ENCODE results near the gene KDM3B.

Gene KDM3B

DNA sequence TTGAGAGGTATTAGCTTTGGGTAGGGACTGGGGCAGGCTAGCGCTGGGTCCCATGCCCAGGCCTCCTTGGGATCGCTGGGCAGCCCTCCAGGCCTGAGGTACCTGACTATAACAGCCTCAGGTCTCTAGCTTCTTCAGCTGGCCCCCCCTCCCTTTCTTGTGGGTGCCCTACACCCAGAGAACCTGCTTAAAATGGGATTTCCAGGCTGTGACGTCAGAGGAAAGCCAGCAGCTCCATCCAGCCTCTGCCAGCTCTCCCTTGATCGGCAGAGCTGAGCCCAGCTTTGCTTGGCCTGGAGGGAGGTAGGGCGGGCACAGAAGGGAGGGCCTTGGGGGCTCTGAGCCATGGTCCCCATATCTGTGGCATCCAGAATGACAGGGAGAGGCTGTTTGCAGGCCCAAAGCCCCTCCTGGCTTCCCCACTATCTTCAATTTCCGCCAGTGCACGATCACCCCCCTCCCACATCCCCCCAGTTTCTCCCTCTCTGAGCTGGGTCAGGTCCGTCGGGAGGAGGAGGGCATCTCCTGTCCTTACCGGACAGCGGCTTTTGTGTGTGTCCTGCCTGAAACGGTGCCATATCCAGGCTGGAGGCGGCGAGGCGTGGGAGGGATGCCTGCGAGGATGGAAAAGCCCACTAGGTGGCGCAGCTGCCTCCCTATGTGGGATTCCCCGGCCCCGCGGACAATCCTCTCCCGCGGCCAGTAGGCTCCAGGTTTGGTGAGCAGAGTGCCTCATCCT lies 97.2 kb downstream of the KDM3B start:
- in situ Hi-C loops (cut with HindIII; ENCODE audit: low sequenced_read_pairs): no loop called here

- in situ Hi-C loops (cut with HindIII; ENCODE audit: low sequenced_read_pairs): no loop called here
These were observed 98.5 kb downstream of the KDM3B start for GRCh38 chr5:138450971-138451370.

GRCh38 chr5:138452720-138453119 lies 100.2 kb downstream of the KDM3B start:
- in situ Hi-C loops (cut with HindIII; ENCODE audit: low sequenced_read_pairs): no loop called here

DNA sequence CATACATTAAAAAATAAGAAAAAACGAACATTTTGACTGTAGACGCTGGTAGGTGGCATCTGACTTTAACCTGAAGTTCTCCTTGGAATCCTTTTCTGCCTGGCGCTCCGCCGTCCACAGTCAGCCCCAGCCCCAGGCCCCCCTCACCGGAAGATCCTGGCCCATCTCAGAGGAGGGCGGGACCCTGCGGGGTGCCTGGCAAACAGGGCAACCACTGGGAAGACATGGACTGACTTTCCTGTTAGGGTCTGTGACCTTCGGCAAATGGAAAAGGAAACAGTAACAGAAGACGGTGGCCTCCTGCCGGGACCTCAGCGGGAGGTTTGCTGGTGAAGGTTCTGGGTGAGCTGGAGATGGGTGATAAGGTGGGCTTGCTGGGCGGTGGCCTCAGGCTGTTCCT lies 101.1 kb downstream of the KDM3B start:
- in situ Hi-C loops (cut with HindIII; ENCODE audit: low sequenced_read_pairs): no loop called here

- in situ Hi-C loops (cut with HindIII; ENCODE audit: low sequenced_read_pairs): no loop called here
These were observed 101.6 kb downstream of the KDM3B start for GRCh38 chr5:138454121-138454520.

GRCh38 chr5:138455232-138455930 lies 102.9 kb downstream of the KDM3B start:
- in situ Hi-C loops (cut with HindIII; ENCODE audit: low sequenced_read_pairs): no loop called here

GRCh38 chr5:138457531-138458275 lies 105.2 kb downstream of the KDM3B start:
- in situ Hi-C loops (cut with HindIII; ENCODE audit: low sequenced_read_pairs): no loop called here

DNA sequence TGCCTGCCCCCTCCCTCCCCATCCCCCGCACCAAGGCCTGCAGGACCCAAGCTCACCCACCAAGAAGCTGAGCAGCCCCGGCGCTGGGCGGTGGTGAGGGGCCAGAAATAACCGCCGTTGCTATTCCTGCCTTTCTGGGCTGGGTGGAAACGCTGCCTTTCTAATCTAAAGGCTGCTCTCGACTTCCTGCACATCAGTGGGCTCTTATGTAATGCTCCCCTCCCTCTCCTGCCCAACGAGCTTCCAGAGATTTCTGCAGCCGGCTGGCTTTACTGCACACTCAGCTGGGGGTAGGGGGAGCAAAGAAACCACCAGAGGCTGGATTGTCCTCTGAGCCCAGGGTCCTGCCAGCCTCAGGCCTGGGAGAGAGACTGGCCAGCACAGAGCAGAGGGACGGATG lies 105.9 kb downstream of the KDM3B start:
- in situ Hi-C loops (cut with HindIII; ENCODE audit: low sequenced_read_pairs): no loop called here

GRCh38 chr5:138458856-138459255 lies 106.4 kb downstream of the KDM3B start:
- in situ Hi-C loops (cut with HindIII; ENCODE audit: low sequenced_read_pairs): no loop called here

DNA sequence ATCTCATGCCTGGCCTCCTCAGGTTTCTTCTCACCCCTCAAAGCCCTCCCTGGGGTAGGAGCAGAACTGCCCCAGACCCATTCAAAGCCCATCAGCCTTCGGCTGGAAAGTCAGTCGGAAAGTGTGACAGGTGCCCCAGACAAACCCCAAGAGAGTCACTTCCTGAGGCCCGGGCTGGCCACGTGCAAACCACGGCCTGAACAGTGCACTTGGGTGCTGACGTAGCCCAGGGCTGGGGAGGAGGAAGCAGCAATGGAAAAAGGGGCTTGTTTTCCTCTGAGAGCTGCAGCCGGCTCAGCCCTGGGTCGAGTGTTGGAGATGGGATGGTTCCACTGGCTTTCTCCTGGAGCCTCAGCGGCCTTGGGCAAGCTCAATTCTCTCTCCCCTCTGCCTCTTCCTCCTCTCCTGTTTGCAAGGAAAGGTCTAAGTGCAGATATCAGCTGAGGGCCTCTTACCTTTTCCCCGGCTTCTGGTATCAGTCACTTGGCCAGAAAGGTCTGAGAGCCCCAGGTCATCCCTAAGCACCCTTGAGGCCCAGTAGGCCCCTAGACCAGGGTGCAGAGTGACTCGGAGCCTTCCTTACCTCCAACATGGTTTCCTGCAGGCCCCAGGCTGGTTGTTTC lies 106.9 kb downstream of the KDM3B start:
- in situ Hi-C loops (cut with HindIII; ENCODE audit: low sequenced_read_pairs): no loop called here

GRCh38 chr5:138460032-138460693 lies 107.7 kb downstream of the KDM3B start:
- in situ Hi-C loops (cut with HindIII; ENCODE audit: low sequenced_read_pairs): no loop called here

DNA sequence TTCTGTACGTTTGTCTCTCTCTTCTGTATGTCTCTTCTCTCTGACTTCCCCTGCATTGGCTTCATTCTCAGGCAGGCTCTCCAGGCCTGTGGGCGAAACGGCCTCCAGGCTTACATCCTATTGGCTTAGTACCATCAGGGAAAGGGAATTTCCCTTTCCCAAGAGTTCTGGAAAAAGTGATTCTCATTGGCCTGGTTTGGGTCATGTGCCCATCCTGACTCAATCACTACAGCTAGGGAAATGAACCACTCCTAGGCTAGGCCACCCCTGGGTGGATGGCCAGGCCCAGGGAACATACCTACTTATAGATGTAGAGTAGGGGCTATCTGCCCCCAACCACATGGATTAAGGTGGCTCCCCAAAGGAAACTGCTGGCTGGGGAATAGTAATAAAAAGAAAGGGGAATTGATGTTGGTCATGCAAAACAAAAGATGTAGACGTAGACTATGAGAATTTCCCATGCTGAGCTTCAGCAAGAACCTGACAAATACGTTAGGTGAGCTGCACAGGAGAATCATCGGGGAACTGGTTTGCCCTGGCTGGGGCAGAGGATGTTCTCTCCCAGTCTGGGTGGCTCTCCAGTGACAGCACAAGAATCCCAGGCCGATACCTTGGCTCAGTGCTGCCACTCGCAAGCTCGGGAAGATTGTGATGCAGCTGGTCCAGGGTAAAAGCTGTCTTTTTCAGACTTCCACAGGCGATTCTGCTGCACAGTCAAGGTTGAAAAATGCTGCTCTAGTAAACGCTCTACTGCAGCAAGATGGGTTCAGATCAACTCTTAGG lies 109.0 kb downstream of the KDM3B start:
- in situ Hi-C loops (cut with HindIII; ENCODE audit: low sequenced_read_pairs): no loop called here

DNA sequence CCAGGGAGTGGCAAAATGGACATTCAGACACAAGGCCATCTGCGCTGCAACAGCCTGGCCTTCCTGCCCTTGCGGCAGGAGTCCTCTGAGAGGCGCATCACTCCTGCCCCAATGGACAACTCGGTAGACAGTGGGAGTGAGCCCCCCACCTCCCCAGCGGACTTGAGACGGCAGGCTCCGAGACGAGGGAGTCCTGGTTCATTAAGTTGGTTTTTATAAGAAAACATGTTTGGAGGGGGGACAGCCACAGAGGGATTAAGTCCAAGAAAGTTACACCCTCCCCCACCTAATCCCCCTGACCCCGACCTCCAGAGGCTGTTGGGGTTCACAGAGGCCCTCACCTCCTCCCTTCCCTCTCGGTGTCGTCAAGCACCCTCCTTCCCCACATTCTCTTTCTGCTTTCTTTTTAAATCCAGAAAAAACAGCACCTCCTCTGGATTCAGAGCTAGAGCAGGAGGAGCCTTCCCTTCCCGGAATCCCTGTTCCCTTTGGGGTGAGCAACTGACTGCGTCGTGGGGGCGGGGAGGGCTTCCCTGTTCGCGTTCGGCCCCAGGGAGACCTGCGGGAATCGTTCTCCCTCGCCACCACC lies 111.0 kb downstream of the KDM3B start:
- in situ Hi-C loops (cut with HindIII; ENCODE audit: low sequenced_read_pairs): no loop called here

DNA sequence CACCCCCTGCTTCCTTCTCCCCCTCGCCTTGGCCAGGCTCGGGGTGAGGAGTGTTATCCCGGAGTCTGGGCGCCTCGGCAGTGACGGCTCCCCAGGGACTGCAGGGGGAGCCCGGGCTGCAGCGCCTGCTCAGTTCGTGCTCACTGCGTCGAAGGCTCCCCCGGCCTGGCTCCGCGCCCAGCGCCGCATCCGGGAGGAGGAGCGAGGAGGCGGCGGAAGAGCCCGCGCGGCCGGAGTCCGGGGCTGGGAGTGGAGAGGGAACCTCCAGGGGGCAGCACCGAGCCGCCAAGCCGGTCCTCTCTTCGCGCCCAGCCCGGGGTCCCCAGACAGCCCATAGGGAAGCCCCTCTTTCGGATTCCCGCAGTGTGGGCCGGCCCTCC lies 111.5 kb downstream of the KDM3B start:
- in situ Hi-C loops (cut with HindIII; ENCODE audit: low sequenced_read_pairs): no loop called here

DNA sequence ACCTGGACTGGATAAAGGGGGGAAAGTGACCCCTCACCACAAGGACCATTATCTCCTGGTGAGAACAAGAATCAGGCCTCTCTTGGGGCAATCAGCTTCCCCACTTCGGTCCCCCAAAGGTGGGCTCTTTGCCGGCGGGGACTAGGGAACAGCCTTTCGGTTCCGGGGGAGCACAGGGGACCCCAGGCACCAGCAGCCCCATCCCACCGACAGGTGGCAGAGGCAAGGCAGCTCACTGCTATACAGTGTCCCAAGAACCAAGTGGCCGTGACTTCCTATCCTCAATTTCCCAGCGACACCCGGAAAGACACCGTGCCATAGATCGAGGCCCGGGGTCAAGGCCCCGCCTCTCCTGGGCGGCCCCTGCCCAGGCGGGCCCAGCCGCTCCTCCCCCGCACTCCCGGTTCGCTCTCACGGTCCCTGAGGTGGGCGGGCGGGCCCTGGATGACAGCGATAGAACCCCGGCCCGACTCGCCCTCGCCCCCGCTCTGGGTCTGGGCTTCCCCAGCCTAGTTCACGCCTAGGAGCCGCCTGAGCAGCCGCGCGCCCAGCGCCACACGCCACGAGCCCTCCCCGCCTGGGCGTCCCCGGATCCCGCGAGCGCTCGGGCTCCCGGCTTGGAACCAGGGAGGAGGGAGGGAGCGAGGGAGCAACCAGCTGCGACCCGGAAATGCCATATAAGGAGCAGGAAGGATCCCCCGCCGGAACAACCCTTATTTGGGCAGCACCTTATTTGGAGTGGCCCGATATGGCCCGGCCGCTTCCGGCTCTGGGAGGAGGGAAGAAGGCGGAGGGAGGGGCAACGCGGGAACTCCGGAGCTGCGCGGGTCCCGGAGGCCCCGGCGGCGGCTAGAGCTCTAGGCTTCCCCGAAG lies 112.1 kb downstream of the KDM3B start:
- in situ Hi-C loops (cut with HindIII; ENCODE audit: low sequenced_read_pairs): no loop called here

- in situ Hi-C loops (cut with HindIII; ENCODE audit: low sequenced_read_pairs): no loop called here
These were observed 113.0 kb downstream of the KDM3B start, which contains the start of gene EGR1 for GRCh38 chr5:138465261-138466124. EGR1 (plus strand) TSS chr5:138465479; CDS start chr5:138465762, 283 bp downstream.

DNA sequence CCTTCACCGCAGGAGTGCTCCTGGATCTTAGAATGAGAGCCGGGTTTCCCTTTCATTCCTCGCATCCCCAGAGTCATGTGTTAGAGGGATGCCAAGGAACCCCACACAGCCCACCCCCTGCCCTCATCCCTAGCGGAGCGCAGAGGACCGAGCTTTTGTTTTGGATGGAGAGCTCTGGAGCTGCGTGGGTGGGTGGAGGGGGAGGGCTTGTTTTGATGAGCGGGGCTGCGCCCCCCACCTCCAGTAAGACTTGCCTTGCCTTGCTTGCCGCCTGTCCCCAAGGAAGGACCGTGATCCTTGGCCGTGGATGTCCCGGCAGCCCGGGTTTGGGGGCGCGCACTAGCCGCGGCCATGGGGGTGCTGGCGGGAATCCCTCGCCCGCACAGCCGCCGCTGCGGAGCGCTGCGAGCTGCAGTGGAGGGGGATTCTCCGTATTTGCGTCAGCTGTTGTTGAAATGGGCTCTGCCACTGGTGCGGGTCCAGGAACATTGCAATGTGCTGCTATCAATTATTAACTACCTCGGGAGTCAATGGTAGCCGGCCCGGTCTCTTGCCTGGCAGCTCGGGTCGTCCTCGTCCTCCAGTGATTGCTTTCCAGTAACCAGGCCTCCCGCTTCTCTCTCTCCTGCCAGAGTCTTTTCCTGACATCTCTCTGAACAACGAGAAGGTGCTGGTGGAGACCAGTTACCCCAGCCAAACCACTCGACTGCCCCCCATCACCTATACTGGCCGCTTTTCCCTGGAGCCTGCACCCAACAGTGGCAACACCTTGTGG lies 113.8 kb downstream of the KDM3B start:
- in situ Hi-C loops (cut with HindIII; ENCODE audit: low sequenced_read_pairs): no loop called here

Measured in DLD1 (cell line).